Measurements from ENCODE around the gene PHACTR2.

Gene PHACTR2

GRCh38 chr6:143634486-143634885, 43.3 kb upstream of the PHACTR2 start:
- Histone ChIP-seq H4K12ac (ENCODE audit: low read depth, low read length) (no peak overlapping the region), H3K4me3 (ENCODE audit: low read depth, low read length) (no peak overlapping the region), H2AFZ (ENCODE audit: insufficient read depth, low read length, poor library complexity) (no peak overlapping the region), H3K27ac (ENCODE audit: low read depth, low read length) (no peak overlapping the region), H3K4me1 (ENCODE audit: control insufficient read depth in 1 of 2, insufficient read depth in 2 of 2, low read length in 2 of 2) (no peaks in the 10 kb centered on the region), H2BK120ac (ENCODE audit: insufficient read depth, low read length, poor library complexity) (no peak overlapping the region), H3K36me3 (ENCODE audit: control insufficient read depth in 1 of 2, insufficient read depth in 2 of 2, low read length in 2 of 2) (no peaks in the 10 kb centered on the region), H2BK5ac (ENCODE audit: low read depth, low read length, poor library complexity) (no peak overlapping the region), H3K23ac (ENCODE audit: low read length) (no peak overlapping the region), H3K27me3 (ENCODE audit: insufficient read depth, low read length) (no peaks in the 10 kb centered on the region), H2AK5ac (ENCODE audit: low read length) (no peak overlapping the region), H3K14ac (ENCODE audit: low read length) (no peak overlapping the region), H3K18ac (ENCODE audit: low read length) (no peak overlapping the region), H3K4ac (ENCODE audit: low read depth, low read length) (no peak overlapping the region), H2BK12ac (ENCODE audit: low read length) (no peak overlapping the region), H4K91ac (ENCODE audit: low read depth, low read length) (no peak overlapping the region), H3K79me2 (ENCODE audit: control insufficient read depth, insufficient read depth, low read length, poor library complexity) (no peaks in the 10 kb centered on the region), H3K9ac (ENCODE audit: low read length) (no peak overlapping the region), H3K9me3 (ENCODE audit: insufficient read depth, low read depth, low read length) (no peaks in the 10 kb centered on the region), H3K79me1 (ENCODE audit: low read length) (no peaks in the 10 kb centered on the region), H4K8ac (ENCODE audit: low read depth, low read length) (no peak overlapping the region), H3K4me2 (ENCODE audit: low read length) (no peak overlapping the region)
- WGBS (ENCODE audit: extremely low coverage, insufficient coverage, insufficient read length), result no CpG with 5 or more reads among the region's 2 CpGs
- DNase-seq, result peak; percentile 65 to 90

GRCh38 chr6:143637691-143638090, 40.1 kb upstream of the PHACTR2 start:
- no peak overlapping the region for H2AFZ ChIP-seq (ENCODE audit: insufficient read depth, low read length, poor library complexity)
- no peak overlapping the region for H2BK120ac ChIP-seq (ENCODE audit: insufficient read depth, low read length, poor library complexity)
- H3K9me3 ChIP-seq (ENCODE audit: insufficient read depth, low read depth, low read length), result no peaks in the 10 kb centered on the region
- no peak for DNase-seq
- no CpG with 5 or more reads among the region's 3 CpGs for WGBS (ENCODE audit: extremely low coverage, insufficient coverage, insufficient read length)
- H2BK5ac ChIP-seq (ENCODE audit: low read depth, low read length, poor library complexity), result no peak overlapping the region
- no peak overlapping the region for H2AK5ac ChIP-seq (ENCODE audit: low read length)
- no peaks in the 10 kb centered on the region for H3K4me1 ChIP-seq (ENCODE audit: control insufficient read depth in 1 of 2, insufficient read depth in 2 of 2, low read length in 2 of 2)
- no peak overlapping the region for H3K9ac ChIP-seq (ENCODE audit: low read length)
- no peak overlapping the region for H3K23ac ChIP-seq (ENCODE audit: low read length)
- H3K79me1 ChIP-seq (ENCODE audit: low read length), result no peaks in the 10 kb centered on the region
- no peak overlapping the region for H3K14ac ChIP-seq (ENCODE audit: low read length)
- no peak overlapping the region for H4K8ac ChIP-seq (ENCODE audit: low read depth, low read length)
- H3K36me3 ChIP-seq (ENCODE audit: control insufficient read depth in 1 of 2, insufficient read depth in 2 of 2, low read length in 2 of 2), result no peaks in the 10 kb centered on the region
- H3K4ac ChIP-seq (ENCODE audit: low read depth, low read length), result no peak overlapping the region
- H3K18ac ChIP-seq (ENCODE audit: low read length), result no peak overlapping the region
- H3K79me2 ChIP-seq (ENCODE audit: control insufficient read depth, insufficient read depth, low read length, poor library complexity), result no peaks in the 10 kb centered on the region
- H4K12ac ChIP-seq (ENCODE audit: low read depth, low read length), result no peak overlapping the region
- no peak overlapping the region for H2BK12ac ChIP-seq (ENCODE audit: low read length)
- no peak overlapping the region for H3K27ac ChIP-seq (ENCODE audit: low read depth, low read length)
- no peak overlapping the region for H3K4me2 ChIP-seq (ENCODE audit: low read length)
- no peak overlapping the region for H4K91ac ChIP-seq (ENCODE audit: low read depth, low read length)
- no peaks in the 10 kb centered on the region for H3K27me3 ChIP-seq (ENCODE audit: insufficient read depth, low read length)
- H3K4me3 ChIP-seq (ENCODE audit: low read depth, low read length), result no peak overlapping the region

- Histone ChIP-seq H4K8ac (ENCODE audit: low read depth, low read length) (no peak overlapping the region), H3K9me3 (ENCODE audit: insufficient read depth, low read depth, low read length) (no peaks in the 10 kb centered on the region), H4K91ac (ENCODE audit: low read depth, low read length) (no peak overlapping the region), H3K4me3 (ENCODE audit: low read depth, low read length) (no peak overlapping the region), H3K36me3 (ENCODE audit: control insufficient read depth in 1 of 2, insufficient read depth in 2 of 2, low read length in 2 of 2) (no peaks in the 10 kb centered on the region), H2BK12ac (ENCODE audit: low read length) (no peak overlapping the region), H4K12ac (ENCODE audit: low read depth, low read length) (no peak overlapping the region), H3K4ac (ENCODE audit: low read depth, low read length) (no peak overlapping the region), H3K14ac (ENCODE audit: low read length) (no peak overlapping the region), H3K23ac (ENCODE audit: low read length) (no peak overlapping the region), H3K27ac (ENCODE audit: low read depth, low read length) (no peak overlapping the region), H3K79me1 (ENCODE audit: low read length) (no peaks in the 10 kb centered on the region), H2AFZ (ENCODE audit: insufficient read depth, low read length, poor library complexity) (no peak overlapping the region), H3K4me2 (ENCODE audit: low read length) (no peak overlapping the region), H2BK5ac (ENCODE audit: low read depth, low read length, poor library complexity) (no peak overlapping the region), H3K27me3 (ENCODE audit: insufficient read depth, low read length) (no peaks in the 10 kb centered on the region), H3K9ac (ENCODE audit: low read length) (no peak overlapping the region), H2BK120ac (ENCODE audit: insufficient read depth, low read length, poor library complexity) (no peak overlapping the region), H3K18ac (ENCODE audit: low read length) (no peak overlapping the region), H3K79me2 (ENCODE audit: control insufficient read depth, insufficient read depth, low read length, poor library complexity) (no peaks in the 10 kb centered on the region), H2AK5ac (ENCODE audit: low read length) (no peak overlapping the region), H3K4me1 (ENCODE audit: control insufficient read depth in 1 of 2, insufficient read depth in 2 of 2, low read length in 2 of 2) (no peaks in the 10 kb centered on the region)
- DNase-seq, result no peak
- no CpG with 5 or more reads among the region's 2 CpGs for WGBS (ENCODE audit: extremely low coverage, insufficient coverage, insufficient read length)
These were observed 35.4 kb upstream of the PHACTR2 start for GRCh38 chr6:143642403-143642802.

- H3K4me3 ChIP-seq (ENCODE audit: low read depth, low read length), result no peak overlapping the region
- H3K27ac ChIP-seq (ENCODE audit: low read depth, low read length), result no peak overlapping the region
- H4K12ac ChIP-seq (ENCODE audit: low read depth, low read length), result no peak overlapping the region
- H4K8ac ChIP-seq (ENCODE audit: low read depth, low read length), result no peak overlapping the region
- no peak overlapping the region for H3K14ac ChIP-seq (ENCODE audit: low read length)
- H3K4me2 ChIP-seq (ENCODE audit: low read length), result no peak overlapping the region
- no peak overlapping the region for H2AFZ ChIP-seq (ENCODE audit: insufficient read depth, low read length, poor library complexity)
- no peak overlapping the region for H2BK120ac ChIP-seq (ENCODE audit: insufficient read depth, low read length, poor library complexity)
- no peaks in the 10 kb centered on the region for H3K79me2 ChIP-seq (ENCODE audit: control insufficient read depth, insufficient read depth, low read length, poor library complexity)
- no peak for DNase-seq
- H2AK5ac ChIP-seq (ENCODE audit: low read length), result no peak overlapping the region
- H3K18ac ChIP-seq (ENCODE audit: low read length), result no peak overlapping the region
- H2BK12ac ChIP-seq (ENCODE audit: low read length), result no peak overlapping the region
- H3K36me3 ChIP-seq (ENCODE audit: control insufficient read depth in 1 of 2, insufficient read depth in 2 of 2, low read length in 2 of 2), result no peaks in the 10 kb centered on the region
- no peak overlapping the region for H4K91ac ChIP-seq (ENCODE audit: low read depth, low read length)
- H3K9ac ChIP-seq (ENCODE audit: low read length), result no peak overlapping the region
- H3K79me1 ChIP-seq (ENCODE audit: low read length), result no peaks in the 10 kb centered on the region
- no peaks in the 10 kb centered on the region for H3K4me1 ChIP-seq (ENCODE audit: control insufficient read depth in 1 of 2, insufficient read depth in 2 of 2, low read length in 2 of 2)
- no peak overlapping the region for H3K4ac ChIP-seq (ENCODE audit: low read depth, low read length)
- no peak overlapping the region for H2BK5ac ChIP-seq (ENCODE audit: low read depth, low read length, poor library complexity)
- no peak overlapping the region for H3K23ac ChIP-seq (ENCODE audit: low read length)
- no peaks in the 10 kb centered on the region for H3K9me3 ChIP-seq (ENCODE audit: insufficient read depth, low read depth, low read length)
- no CpG with 5 or more reads among the region's 3 CpGs for WGBS (ENCODE audit: extremely low coverage, insufficient coverage, insufficient read length)
- H3K27me3 ChIP-seq (ENCODE audit: insufficient read depth, low read length), result no peaks in the 10 kb centered on the region
These were observed 30.6 kb upstream of the PHACTR2 start for GRCh38 chr6:143647191-143647590.

Data from trophoblast cell (in vitro differentiated cells and primary cell).